ENCODE results near the gene USP20. TPM values are rescaled to one million over a fixed set of nuclear protein-coding genes. Genes with fewer than 3 reads are reported as not detected.

USP20 gene
- total and polyA plus RNA-seq, 5 donors from 2014 or later = 37.1 to 116 (median 48.5) TPM

DNA sequence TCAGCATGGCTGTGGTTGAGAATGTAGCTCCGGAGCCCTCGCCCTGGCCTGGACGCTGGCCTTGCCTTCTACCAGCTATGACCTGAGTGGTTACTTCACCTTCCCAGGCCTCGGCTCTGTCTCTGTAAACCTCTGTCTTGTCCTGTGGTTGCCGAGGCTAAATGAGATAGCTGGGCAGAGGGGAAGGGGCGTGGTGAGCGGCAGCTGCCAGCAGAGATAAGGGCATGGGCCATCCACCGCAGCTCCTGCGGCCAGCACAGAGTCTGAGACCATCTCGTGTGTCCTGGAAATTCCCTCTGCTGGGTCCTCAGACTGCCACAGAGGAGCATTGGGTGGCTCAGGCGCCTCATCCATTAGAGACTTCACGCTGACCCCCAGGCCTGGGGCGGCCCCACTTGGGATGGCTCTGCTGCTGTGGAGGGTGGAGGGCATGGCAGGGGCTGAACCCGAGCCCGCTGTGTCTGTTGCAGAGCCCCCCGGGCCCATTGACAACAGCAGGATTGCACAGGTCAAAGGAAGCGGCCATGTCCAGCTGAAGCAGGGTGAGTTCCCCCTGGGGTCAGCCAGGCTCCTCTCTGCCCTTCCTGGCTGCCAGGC lies 43.9 kb downstream of the USP20 start:
- Mint-ChIP-seq H3K36me3 (peaks cover 10% of the 10 kb centered on the region), H3K4me3 (no peak overlapping the region), H3K27me3 (no peaks in the 10 kb centered on the region), H3K9me3 (no peaks in the 10 kb centered on the region), H3K4me1 (peaks cover 3 to 18% (median 5%) of the 10 kb centered on the region in 4 donors), H3K27ac (no peak overlapping the region)
- Histone ChIP-seq H3K9me3 (ENCODE audit: control insufficient read depth in 2 of 2, low read length in 2 of 2) (no peaks in the 10 kb centered on the region), H3K4me3 (ENCODE audit: low read depth, low read length) (no peak overlapping the region), H3K36me3 (ENCODE audit: control insufficient read depth, insufficient read depth, low read length) (peaks cover 34% of the 10 kb centered on the region), H3K27ac (ENCODE audit: insufficient read depth, low read length, poor library complexity, severe bottlenecking) (no peak overlapping the region), H3K27me3 (ENCODE audit: control insufficient read depth, insufficient read depth, low read length) (no peaks in the 10 kb centered on the region), H3K4me1 (ENCODE audit: control insufficient read depth, insufficient read depth, low read length, poor library complexity, severe bottlenecking) (peaks cover 9% of the 10 kb centered on the region)
- DNase-seq = no peak
- peak in 1 of 2 donors; percentile 28 for ATAC-seq (ENCODE audit: low read depth in 2 of 2)

DNA sequence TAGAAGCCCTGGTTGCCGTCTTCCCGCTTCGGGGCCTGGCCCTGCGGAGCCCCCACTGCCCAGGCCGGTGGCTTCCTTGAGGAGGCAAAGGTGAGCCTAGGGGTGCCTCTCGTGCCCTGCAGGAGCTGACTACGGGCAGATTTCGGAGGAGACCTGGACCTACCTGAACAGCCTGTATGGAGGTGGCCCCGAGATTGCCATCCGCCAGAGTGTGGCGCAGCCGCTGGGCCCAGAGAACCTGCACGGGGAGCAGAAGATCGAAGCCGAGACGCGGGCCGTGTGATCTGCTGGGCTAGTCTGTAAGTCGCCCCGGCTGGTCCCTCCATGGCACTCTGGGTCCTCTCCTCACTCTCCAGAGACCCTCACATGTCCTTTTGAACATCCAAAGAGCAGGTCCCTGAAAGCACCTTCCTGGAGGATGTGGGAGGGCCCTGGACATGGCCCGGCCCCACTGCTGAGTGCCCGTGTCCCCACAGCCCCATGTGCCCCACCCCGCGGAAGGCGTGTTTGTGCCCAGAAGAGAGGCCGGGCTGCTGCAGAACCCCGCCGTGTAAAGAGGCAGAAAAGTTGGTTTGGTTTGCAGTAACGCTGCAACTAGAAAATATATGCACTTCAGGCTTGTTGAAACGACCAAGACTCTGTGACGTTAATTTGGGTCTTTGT lies 44.9 kb downstream of the USP20 start:
- no peaks in the 10 kb centered on the region for H3K9me3 ChIP-seq (ENCODE audit: control insufficient read depth in 2 of 2, low read length in 2 of 2)
- ATAC-seq (ENCODE audit: low read depth in 2 of 2) = no peak
- DNase-seq = no peak
- peaks cover 25% of the 10 kb centered on the region for H3K36me3 ChIP-seq (ENCODE audit: control insufficient read depth, insufficient read depth, low read length)
- Mint-ChIP-seq H3K4me3 (peak overlapping the region in 1 of 4 donors; percentile 52), H3K27me3 (peaks cover 4% of the 10 kb centered on the region), H3K36me3 (peaks cover 5% of the 10 kb centered on the region), H3K27ac (peak overlapping the region in 2 of 3 donors; percentile 25 to 87), H3K4me1 (peaks cover 7 to 24% (median 11%) of the 10 kb centered on the region in 4 donors), H3K9me3 (no peaks in the 10 kb centered on the region)
- peaks cover 18% of the 10 kb centered on the region for H3K4me1 ChIP-seq (ENCODE audit: control insufficient read depth, insufficient read depth, low read length, poor library complexity, severe bottlenecking)
- H3K27ac ChIP-seq (ENCODE audit: insufficient read depth, low read length, poor library complexity, severe bottlenecking) = no peak overlapping the region
- H3K27me3 ChIP-seq (ENCODE audit: control insufficient read depth, insufficient read depth, low read length) = no peaks in the 10 kb centered on the region
- no peak overlapping the region for H3K4me3 ChIP-seq (ENCODE audit: low read depth, low read length)

DNA sequence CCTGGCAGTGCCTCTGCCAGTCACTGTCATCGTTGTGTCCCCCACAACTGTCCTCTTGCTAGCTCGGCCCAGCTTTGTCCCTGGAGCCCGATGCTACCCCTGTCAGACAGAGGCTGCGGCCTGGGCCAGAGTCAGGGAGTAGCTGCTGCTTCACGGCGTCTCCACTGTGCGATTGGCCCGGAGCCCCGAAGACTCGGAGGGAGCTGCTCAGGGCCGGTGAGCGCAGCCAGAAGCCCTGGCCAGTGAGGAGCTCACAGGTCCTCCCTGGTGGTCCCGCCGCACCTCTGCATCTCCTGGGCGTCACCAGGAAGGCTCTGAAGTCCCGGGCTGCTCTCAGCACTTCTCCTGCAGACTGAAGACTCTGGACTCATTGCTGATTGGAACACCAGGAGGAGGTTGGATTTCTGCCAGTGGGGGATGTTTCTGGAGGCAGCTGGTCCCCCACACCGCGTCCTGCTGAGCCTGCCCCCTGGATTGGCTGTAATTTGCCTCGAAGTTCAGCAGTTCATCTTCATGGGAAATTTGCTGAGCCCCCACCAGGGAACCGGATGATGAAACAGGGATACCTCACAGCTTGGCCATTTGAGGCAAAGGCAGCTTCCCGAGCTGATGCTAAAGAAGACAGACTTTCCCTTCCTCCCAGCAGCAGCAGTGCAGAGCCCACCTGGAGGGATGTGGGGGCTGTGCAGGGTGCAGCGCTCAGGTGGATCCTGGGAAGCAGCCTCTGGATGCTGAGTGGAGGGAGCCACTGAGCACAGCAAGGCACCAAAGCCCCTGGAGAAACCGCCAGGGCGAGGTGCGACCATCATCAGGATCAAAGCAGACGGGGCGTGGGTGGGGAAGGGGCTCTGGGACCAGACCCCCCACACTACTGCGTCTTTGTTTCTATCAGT lies 45.6 kb downstream of the USP20 start:
- H3K4me3 Mint-ChIP-seq = peak overlapping the region in 2 of 4 donors; percentile 47 to 52
- no peak overlapping the region for H3K27ac Mint-ChIP-seq
- no peaks in the 10 kb centered on the region for H3K9me3 Mint-ChIP-seq

DNA sequence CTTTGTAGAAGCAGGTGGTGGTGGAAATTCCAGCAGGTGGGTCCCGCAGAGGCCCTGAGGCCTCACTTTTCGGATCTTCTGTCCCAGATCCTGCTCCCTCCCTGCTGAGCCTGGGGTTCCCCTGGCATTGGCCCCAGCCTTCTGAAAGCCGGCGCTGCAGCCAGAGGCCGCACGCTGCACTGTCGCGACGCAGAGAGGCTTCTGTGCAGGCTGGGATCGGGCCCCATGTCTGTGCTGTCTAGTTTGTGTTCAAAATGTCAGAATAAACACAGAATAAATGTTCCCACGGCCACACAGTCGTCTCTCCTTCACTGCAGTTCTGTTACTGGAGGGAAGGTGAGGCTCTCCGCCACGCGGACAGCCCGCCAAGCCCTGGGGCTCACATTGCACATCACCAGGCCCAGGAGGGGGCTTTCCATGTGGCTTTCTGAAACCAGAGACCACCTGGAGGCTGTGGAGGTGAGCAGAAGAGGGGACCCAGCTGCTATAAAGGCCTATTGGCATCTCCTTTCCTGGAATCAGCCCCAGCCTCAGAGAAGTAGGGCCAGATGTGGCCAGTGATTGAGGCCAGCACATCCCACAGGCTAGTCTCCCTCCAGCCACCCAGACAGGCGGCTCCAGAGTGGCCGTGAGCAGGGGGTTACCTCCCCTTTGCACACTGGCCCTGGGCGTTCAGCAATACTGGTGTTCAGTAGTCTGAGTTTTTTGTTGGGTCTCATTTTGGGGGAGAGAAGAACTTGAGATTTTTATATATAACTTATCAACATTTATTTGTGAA lies 46.5 kb downstream of the USP20 start:
- Histone ChIP-seq H3K4me3 (ENCODE audit: low read depth, low read length) (no peak overlapping the region), H3K9me3 (ENCODE audit: control insufficient read depth in 2 of 2, low read length in 2 of 2) (no peaks in the 10 kb centered on the region), H3K27me3 (ENCODE audit: control insufficient read depth, insufficient read depth, low read length) (no peaks in the 10 kb centered on the region), H3K27ac (ENCODE audit: insufficient read depth, low read length, poor library complexity, severe bottlenecking) (peak overlapping the region; percentile 37), H3K4me1 (ENCODE audit: control insufficient read depth, insufficient read depth, low read length, poor library complexity, severe bottlenecking) (peaks cover 34% of the 10 kb centered on the region), H3K36me3 (ENCODE audit: control insufficient read depth, insufficient read depth, low read length) (peaks cover 13% of the 10 kb centered on the region)
- DNase-seq (no peak), ATAC-seq (ENCODE audit: low read depth in 2 of 2) (no peak)
- Mint-ChIP-seq H3K27me3 (peaks cover 7% of the 10 kb centered on the region), H3K36me3 (peaks cover 5% of the 10 kb centered on the region), H3K27ac (peak overlapping the region; percentile 16 to 69 (median 49)), H3K9me3 (no peaks in the 10 kb centered on the region), H3K4me3 (peak overlapping the region in 2 of 4 donors; percentile 31 to 61), H3K4me1 (peaks cover 11 to 37% (median 14%) of the 10 kb centered on the region in 4 donors)

More for the DNA sequence above, 45.6 kb downstream of the USP20 start:
- H3K9me3 ChIP-seq (ENCODE audit: control insufficient read depth in 2 of 2, low read length in 2 of 2) = no peaks in the 10 kb centered on the region
- Mint-ChIP-seq H3K27me3 (peaks cover 4% of the 10 kb centered on the region), H3K4me1 (peaks cover 9 to 30% (median 11%) of the 10 kb centered on the region in 4 donors), H3K36me3 (peaks cover 5% of the 10 kb centered on the region)
- ATAC-seq (ENCODE audit: low read depth in 2 of 2) = no peak
- peaks cover 17% of the 10 kb centered on the region for H3K36me3 ChIP-seq (ENCODE audit: control insufficient read depth, insufficient read depth, low read length)
- peaks cover 26% of the 10 kb centered on the region for H3K4me1 ChIP-seq (ENCODE audit: control insufficient read depth, insufficient read depth, low read length, poor library complexity, severe bottlenecking)
- H3K27me3 ChIP-seq (ENCODE audit: control insufficient read depth, insufficient read depth, low read length) = no peaks in the 10 kb centered on the region
- no peak overlapping the region for H3K4me3 ChIP-seq (ENCODE audit: low read depth, low read length)
- H3K27ac ChIP-seq (ENCODE audit: insufficient read depth, low read length, poor library complexity, severe bottlenecking) = no peak overlapping the region
- DNase-seq = no peak

DNA sequence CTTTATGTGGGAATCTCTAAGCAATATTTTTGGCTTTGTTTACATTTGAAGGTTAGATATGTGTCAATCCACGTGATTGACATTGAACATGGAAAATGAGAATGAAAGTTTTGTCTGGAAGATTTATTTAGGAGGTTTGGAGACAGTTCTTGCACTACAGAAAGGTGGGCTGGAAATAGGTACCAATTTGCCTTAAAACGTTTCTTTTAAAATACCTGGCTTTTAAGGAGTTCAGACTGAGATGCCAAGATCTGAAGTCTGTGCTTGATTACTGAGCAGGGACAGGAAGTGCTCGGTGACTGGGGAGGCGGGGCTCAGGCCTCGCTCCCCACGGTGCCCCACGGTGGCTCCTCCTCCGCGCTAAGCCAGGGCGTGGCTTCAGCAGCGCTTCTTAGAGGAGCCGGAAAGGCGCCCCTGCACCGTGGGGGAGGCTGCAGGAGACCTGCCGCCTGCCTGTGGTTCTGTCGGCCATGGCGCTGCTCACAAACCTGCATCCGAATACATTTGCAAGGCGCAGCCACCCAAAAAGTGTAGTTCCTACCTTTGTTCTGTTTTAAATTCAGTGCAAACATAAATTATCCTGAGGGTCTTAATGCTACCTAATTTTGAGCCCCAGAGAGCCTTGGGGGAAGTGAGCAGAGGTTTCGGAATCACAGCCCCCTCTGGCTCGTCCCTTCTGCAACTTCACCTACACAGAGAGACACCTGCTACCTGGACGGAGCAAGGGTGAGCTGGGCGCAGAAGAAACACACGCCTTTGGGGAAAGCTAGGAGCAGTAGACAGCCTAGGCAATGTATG lies 49.2 kb downstream of the USP20 start:
- H3K4me1 ChIP-seq (ENCODE audit: control insufficient read depth, insufficient read depth, low read length, poor library complexity, severe bottlenecking) = peaks cover 61% of the 10 kb centered on the region
- ATAC-seq (ENCODE audit: low read depth in 2 of 2) = peak; percentile 65 to 70
- H3K27ac ChIP-seq (ENCODE audit: insufficient read depth, low read length, poor library complexity, severe bottlenecking) = peak overlapping the region; percentile 99
- H3K27me3 ChIP-seq (ENCODE audit: control insufficient read depth, insufficient read depth, low read length) = no peaks in the 10 kb centered on the region
- Mint-ChIP-seq H3K36me3 (peaks cover 5% of the 10 kb centered on the region), H3K4me3 (peak overlapping the region; percentile 92 to 98 (median 92)), H3K27me3 (peaks cover 18% of the 10 kb centered on the region), H3K9me3 (no peaks in the 10 kb centered on the region), H3K27ac (peak overlapping the region; percentile 99 to 100 (median 100)), H3K4me1 (peaks cover 17 to 63% (median 32%) of the 10 kb centered on the region in 4 donors)
- peak overlapping the region; percentile 86 for H3K4me3 ChIP-seq (ENCODE audit: low read depth, low read length)
- DNase-seq = peak; percentile 94 to 99 (median 96)
- no peaks in the 10 kb centered on the region for H3K9me3 ChIP-seq (ENCODE audit: control insufficient read depth in 2 of 2, low read length in 2 of 2)
- H3K36me3 ChIP-seq (ENCODE audit: control insufficient read depth, insufficient read depth, low read length) = no peaks in the 10 kb centered on the region

DNA sequence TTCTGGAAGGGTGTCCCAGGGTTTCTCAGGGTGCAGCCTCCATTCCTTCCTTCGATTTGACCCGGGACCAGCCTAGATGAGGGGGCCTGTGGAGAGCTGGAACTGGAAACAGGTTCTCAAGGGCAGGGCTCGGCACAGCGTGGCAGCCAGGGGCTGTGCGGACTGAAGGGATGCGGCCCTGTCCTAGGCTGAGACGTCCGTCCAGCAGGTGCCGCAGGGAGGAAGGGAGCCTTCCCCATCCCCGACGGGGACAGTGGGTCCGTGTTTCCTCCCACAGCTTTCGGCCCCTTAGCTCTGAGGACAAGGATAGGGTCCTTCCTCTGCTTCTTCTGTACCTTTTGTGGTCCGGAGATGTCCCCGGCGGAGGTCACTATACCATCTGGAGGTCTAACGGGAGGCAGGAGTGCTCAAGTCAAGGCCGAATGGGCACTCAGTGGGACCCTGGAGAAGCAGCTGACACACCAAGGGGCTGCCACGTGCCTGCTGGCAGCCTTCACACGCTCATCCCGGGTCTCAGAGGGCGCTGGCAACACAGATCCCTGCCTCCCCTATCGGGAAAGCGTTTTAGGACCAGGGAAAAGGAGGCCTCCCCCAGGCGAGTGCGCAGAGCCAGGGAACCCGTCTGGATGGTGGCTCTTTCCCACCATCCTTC lies 49.9 kb downstream of the USP20 start:
- Mint-ChIP-seq H3K4me1 (peaks cover 17 to 70% (median 39%) of the 10 kb centered on the region in 4 donors), H3K9me3 (no peaks in the 10 kb centered on the region), H3K36me3 (peaks cover 10% of the 10 kb centered on the region), H3K27me3 (peaks cover 18% of the 10 kb centered on the region), H3K27ac (peak overlapping the region; percentile 99 to 100 (median 100)), H3K4me3 (peak overlapping the region; percentile 92 to 98 (median 92))
- Histone ChIP-seq H3K9me3 (ENCODE audit: control insufficient read depth in 2 of 2, low read length in 2 of 2) (no peaks in the 10 kb centered on the region), H3K36me3 (ENCODE audit: control insufficient read depth, insufficient read depth, low read length) (no peaks in the 10 kb centered on the region), H3K4me1 (ENCODE audit: control insufficient read depth, insufficient read depth, low read length, poor library complexity, severe bottlenecking) (peaks cover 68% of the 10 kb centered on the region), H3K27me3 (ENCODE audit: control insufficient read depth, insufficient read depth, low read length) (no peaks in the 10 kb centered on the region), H3K4me3 (ENCODE audit: low read depth, low read length) (peak overlapping the region; percentile 86), H3K27ac (ENCODE audit: insufficient read depth, low read length, poor library complexity, severe bottlenecking) (peak overlapping the region; percentile 99)
- ATAC-seq (ENCODE audit: low read depth in 2 of 2) = no peak
- peak in 2 of 3 donors; percentile 36 to 63 for DNase-seq

Measured in CD4-positive, CD25-positive, alpha-beta regulatory T cell (primary cell).